K562 treated with DMSO at 1 percent for 48 hours (cell line): ENCODE measurements around the gene C1orf105. TPM values are rescaled to one million over a fixed set of nuclear protein-coding genes. Genes with fewer than 3 reads are reported as not detected.

Experiments
- total RNA-seq: library from RNA; unstranded; fragments of 300-600 nt; gene quantifications from 2 replicates; pipeline ENCODE4 v1.2.3, GENCODE V29; 2022; ENCODE audit warnings: low replicate concordance; ENCODE audit errors: extremely low read depth

C1orf105 gene, protein sequence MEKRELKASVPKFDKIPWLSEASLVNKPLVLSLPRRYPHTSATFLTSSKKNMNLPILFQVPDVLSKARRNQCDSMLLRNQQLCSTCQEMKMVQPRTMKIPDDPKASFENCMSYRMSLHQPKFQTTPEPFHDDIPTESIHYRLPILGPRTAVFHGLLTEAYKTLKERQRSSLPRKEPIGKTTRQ
- total RNA-seq, result not detected in 2 replicates

DNA sequence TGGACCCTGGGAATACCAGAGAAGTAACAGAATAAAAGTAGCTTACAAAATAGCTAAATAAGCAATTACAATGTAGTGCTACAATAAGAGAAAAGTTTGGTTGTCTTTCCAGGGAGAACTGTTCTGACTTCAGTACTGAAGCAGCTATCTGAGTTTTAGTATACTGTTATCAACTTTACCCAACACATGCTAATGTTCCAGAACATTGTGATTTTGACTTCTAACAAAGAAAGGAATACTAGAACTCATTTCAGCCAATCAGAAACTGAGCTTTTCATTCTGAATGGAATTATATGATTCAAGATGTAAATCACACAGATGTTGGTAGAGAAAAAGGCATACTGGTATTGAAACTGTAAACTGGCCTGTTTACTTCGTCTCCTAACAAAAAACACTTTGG is at the start of gene C1orf105:
C1orf105 (plus strand) TSS at position 301 of the 400 bp plus-strand sequence. CDS start 201 bp downstream, outside the sequence.

DNA sequence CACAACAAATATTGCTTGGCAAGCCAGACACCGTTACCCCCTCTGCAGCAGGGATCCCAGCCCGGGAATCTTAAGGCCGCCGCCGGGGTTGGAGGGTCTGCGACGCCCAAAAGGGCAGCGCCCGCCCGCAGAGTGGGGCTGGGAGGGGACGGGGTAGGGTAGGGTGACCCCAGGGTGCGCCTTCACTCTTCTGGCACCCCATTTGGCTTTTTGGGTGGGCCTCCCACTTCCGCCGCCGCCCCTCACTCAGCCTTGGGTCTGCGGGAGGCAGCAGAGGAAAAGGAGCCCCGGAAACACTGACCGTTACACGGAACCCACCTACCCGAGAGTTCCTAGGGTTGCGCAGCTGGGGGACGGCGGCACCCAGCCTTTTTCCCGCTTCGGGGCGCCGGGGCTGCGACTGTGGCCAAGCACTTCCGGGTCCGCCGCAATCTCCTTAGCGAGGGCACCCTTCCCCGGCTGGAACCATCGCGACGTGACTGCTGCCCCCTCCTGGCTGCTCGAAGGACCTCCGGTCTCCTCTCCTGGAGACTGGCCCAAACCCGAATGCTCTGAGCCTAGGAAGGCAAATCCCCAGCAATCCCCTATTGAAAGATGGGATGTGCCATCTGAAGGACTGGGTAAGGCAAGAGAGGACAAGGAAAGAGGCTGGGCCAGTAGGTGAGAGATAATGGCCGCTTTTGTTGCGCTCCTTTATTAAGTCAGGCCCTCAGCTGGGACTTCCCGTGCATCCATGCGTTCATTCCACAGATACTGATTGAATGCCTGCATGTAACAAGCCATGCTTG is 23.4 kb downstream of the C1orf105 start, which contains the start of gene PIGC:
PIGC (minus strand) TSS at position 404 of the 788 bp plus-strand sequence. CDS start 1,447 bp downstream, outside the sequence.

Other genes starting within 250 kb of the C1orf105 start
- gene PIGC, start 23.4 kb downstream of the C1orf105 start, total RNA-seq, result not detected in 2 replicates
- not detected in 2 replicates for gene SUCO, start 112.5 kb downstream of the C1orf105 start, total RNA-seq
- gene FASLG, start 238.4 kb downstream of the C1orf105 start, total RNA-seq, result not detected in 2 replicates